ENCODE results near the gene ARRB1. TPM values are rescaled to one million over a fixed set of nuclear protein-coding genes. Genes with fewer than 3 reads are reported as not detected.

Gene ARRB1
- total and polyA plus RNA-seq, 9 of the 15 experiments (the other 6 are each of a cell fraction or from before 2014, with no cell fraction given): 6.6 to 45.4 (median 28.5) TPM

GRCh38 chr11:75337195-75337654 is 14.2 kb downstream of the ARRB1 start:
- Histone ChIP-seq H3K9me3 (replicated peaks; ENCODE audit: control insufficient read depth, insufficient read depth, low read depth, low read length) (no peaks in the 10 kb centered on the region), H2AFZ (ENCODE audit: low read depth, low read length) (peak overlapping the region; percentile 73), H3K27me3 (ENCODE audit: control insufficient read depth in 2 of 2, insufficient read depth in 2 of 2, low read length in 2 of 2) (no peaks in the 10 kb centered on the region), H3K4me2 (ENCODE audit: insufficient read depth, low read length) (peak overlapping the region; percentile 60), H4K20me1 (replicated peaks; ENCODE audit: control insufficient read depth, insufficient read depth, low read length) (peaks cover under 1% of the 10 kb centered on the region; the same call in 1 of the 2 replicates), H3K9ac (ENCODE audit: insufficient read depth in 1 of 2, low read depth in 2 of 2, low read length in 2 of 2) (peak overlapping the region; percentile 28 to 63; a peak in 3 of 4 replicates), H3K79me2 (ENCODE audit: control insufficient read depth, insufficient read depth, low read length) (peaks cover 86% of the 10 kb centered on the region), H3K4me1 (replicated peaks in 1 of 2; ENCODE audit: control insufficient read depth in 2 of 2, insufficient read depth in 2 of 2, low read length in 2 of 2) (peaks cover 63 to 66% of the 10 kb centered on the region in 2 experiments), H3K4me3 (no peak overlapping the region), H3K9me1 (ENCODE audit: control insufficient read depth, insufficient read depth, low read length) (no peaks in the 10 kb centered on the region), H3K27ac (ENCODE audit: extremely low read depth, low read depth, low read length) (peak overlapping the region; percentile 82), H3K36me3 (ENCODE audit: control insufficient read depth, insufficient read depth, low read length) (peaks cover 20% of the 10 kb centered on the region; the same call in 1 of the 3 replicates)
- 5% methylated on average over 6 of the region's 6 CpGs for WGBS (ENCODE audit: insufficient coverage, low coverage, missing lambda C conversion rate)
- POLR2A ChIA-PET: interaction anchor here (0.8 to 2.2 kb wide), 6 partner anchors 9 to 21 kb away, joined by 3 to 7 read pairs (median 4); partner anchors contain the start of gene ARRB1
- in situ Hi-C loops (cut with MboI): no loop called here
- no TSS peak for BruUV-seq (replicated peaks)
- ATAC-seq (peak; percentile 24), FAIRE-seq (peak; percentile 61), DNase-seq (ENCODE audit: extremely low read depth in 1 of 4, low spot score in 3 of 4) (peak in 1 of 4 experiments; percentile 59)
- CTCF ChIA-PET (ENCODE audit: low intra/inter-chr PET ratio): interaction anchor here (0.6 kb wide), 1 partner anchor 49 kb away, joined by 3 read pairs; no protein-coding TSS in a partner anchor
- intact Hi-C loops (cut with micrococcal nuclease): no loop called here
- TF ChIP-seq ETV1 (tag; conservative IDR thresholded peaks at IDR 0.05; ENCODE audit: low read depth) (peak; percentile 56; the same call in 1 of the 2 replicates), U2AF1 (optimal IDR thresholded peaks at IDR 0.05; ENCODE audit: low read depth, low read length) (no peak), NFE2 (IDR thresholded peaks at IDR 0.05; ENCODE audit: low read depth) (peak; percentile 97), ETV6 (IDR thresholded peaks at IDR 0.05; ENCODE audit: borderline replicate concordance in 1 of 2, low read depth in 2 of 2, low read length in 1 of 2) (peak; percentile 82 to 86; a peak in 3 of 4 replicates), ETV6 (CRISPR knock-in tag; IDR thresholded peaks at IDR 0.05; ENCODE audit: borderline replicate concordance) (no peak), KHSRP (IDR thresholded peaks at IDR 0.05) (no peak), ZNF431 (CRISPR knock-in tag; IDR thresholded peaks at IDR 0.05) (no peak), PATZ1 (CRISPR knock-in tag; IDR thresholded peaks at IDR 0.05; ENCODE audit: borderline replicate concordance) (no peak), THRAP3 (IDR thresholded peaks at IDR 0.05; ENCODE audit: borderline replicate concordance) (no peak), MIER1 (IDR thresholded peaks at IDR 0.05; ENCODE audit: low read depth) (no peak), CBX3 (IDR thresholded peaks at IDR 0.05; ENCODE audit: borderline replicate concordance in 1 of 2, low read length in 2 of 2) (no peak), SMARCC2 (IDR thresholded peaks at IDR 0.05; ENCODE audit: low read depth) (peak; percentile 57; the same call in 1 of the 2 replicates), ZNF174 (CRISPR knock-in tag; IDR thresholded peaks at IDR 0.05) (no peak), GTF2B (IDR thresholded peaks at IDR 0.05; ENCODE audit: extremely low read depth, insufficient read length) (no peak), HDAC1 (IDR thresholded peaks at IDR 0.05) (0 out of 4 replicates have a peak, but pooled peaks of 1 of the 2 experiments have one; percentile 25), E2F3 (CRISPR knock-in tag; IDR thresholded peaks at IDR 0.05) (no peak), ZBTB12 (CRISPR knock-in tag; IDR thresholded peaks at IDR 0.05) (no peak), SPI1 (IDR thresholded peaks at IDR 0.05; ENCODE audit: borderline replicate concordance, low read depth, low read length) (peak; percentile 63; the same call in 1 of the 2 replicates), SRSF3 (IDR thresholded peaks at IDR 0.05; ENCODE audit: insufficient read depth, low read length) (no peak), CXXC5 (CRISPR knock-in tag; IDR thresholded peaks at IDR 0.05) (peak; percentile 63)
